ENCODE data around the gene SCYL3. TPM values are rescaled to one million over a fixed set of nuclear protein-coding genes. Genes with fewer than 3 reads are reported as not detected.

The SCYL3 gene
- total RNA-seq, 4 donors from 2014 or later, result 12.3 to 42.3 (median 25.1) TPM

GRCh38 chr1:169879034-169879840 is 14.5 kb downstream of the SCYL3 start:
- Histone ChIP-seq H3K9me3 (no peaks in the 10 kb centered on the region), H3K27ac (no peak overlapping the region), H3K4me1 (no peaks in the 10 kb centered on the region), H3K4me3 (no peak overlapping the region), H3K27me3 (no peaks in the 10 kb centered on the region), H3K36me3 (peaks cover 0 to 29% (median 11%) of the 10 kb centered on the region in 4 donors)
- intact Hi-C loops (cut with DNase I; ENCODE audit: low total_unique reads) (no loop called here), in situ Hi-C loops (cut with MboI; ENCODE audit: low pct_ligation_motif_present in 1 of 4, low pct_unique_long_range_greater_than_20kb in 1 of 4, low sequenced_read_pairs in 3 of 4) (no loop called here)
- no peak for TF ChIP-seq POLR2A (IDR thresholded peaks at IDR 0.05)
- 78 to 81% methylated on average over 4 of the region's 4 CpGs for WGBS, 2 donors (ENCODE audit: low coverage in 1 of 2)
- no peak for DNase-seq

DNA sequence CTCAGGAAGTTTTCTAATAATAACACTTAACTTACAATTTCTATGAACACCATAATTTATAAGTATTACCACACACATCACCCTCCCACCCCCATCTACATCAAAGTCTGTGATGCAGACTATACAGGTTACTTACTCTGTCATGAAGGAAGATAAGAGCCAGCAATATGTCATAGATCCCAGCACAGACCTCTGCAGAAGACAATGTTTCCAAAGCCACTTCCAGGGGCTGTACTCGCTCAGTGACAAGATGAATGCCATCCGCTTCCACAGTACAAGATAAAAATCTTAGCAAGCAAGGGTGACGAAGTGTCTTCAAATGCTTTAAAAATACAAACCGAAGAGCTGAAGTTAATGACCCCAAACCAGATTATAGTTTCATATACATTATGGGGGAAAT is 15.2 kb downstream of the SCYL3 start:
- in situ Hi-C loops (cut with MboI; ENCODE audit: low pct_ligation_motif_present in 1 of 4, low pct_unique_long_range_greater_than_20kb in 1 of 4, low sequenced_read_pairs in 3 of 4) (no loop called here), intact Hi-C loops (cut with DNase I; ENCODE audit: low total_unique reads) (no loop called here)
- no peaks in the 10 kb centered on the region for H3K9me3 ChIP-seq
- no peak for DNase-seq
- WGBS, 2 donors (ENCODE audit: low coverage in 1 of 2), result 87 to 100% methylated on average over 1 to 4 of the region's 4 CpGs
- H3K27me3 ChIP-seq, result no peaks in the 10 kb centered on the region
- H3K4me3 ChIP-seq, result no peak overlapping the region
- H3K27ac ChIP-seq, result no peak overlapping the region
- peaks cover 0 to 36% (median 15%) of the 10 kb centered on the region in 4 donors for H3K36me3 ChIP-seq
- no peaks in the 10 kb centered on the region for H3K4me1 ChIP-seq
- TF ChIP-seq EP300 (IDR thresholded peaks at IDR 0.05; ENCODE audit: low read depth) (no peak), POLR2A (IDR thresholded peaks at IDR 0.05) (no peak), POLR2AphosphoS5 (IDR thresholded peaks at IDR 0.05) (no peak), CTCF (IDR thresholded peaks at IDR 0.05) (no peak)

GRCh38 chr1:169877800-169878491 is 15.8 kb downstream of the SCYL3 start:
- H3K9me3 ChIP-seq, result no peaks in the 10 kb centered on the region
- H3K4me1 ChIP-seq, result no peaks in the 10 kb centered on the region
- no peak for TF ChIP-seq CTCF (IDR thresholded peaks at IDR 0.05)
- TF ChIP-seq EP300 (IDR thresholded peaks at IDR 0.05; ENCODE audit: low read depth), result no peak
- TF ChIP-seq POLR2AphosphoS5 (IDR thresholded peaks at IDR 0.05), result no peak
- no peak for TF ChIP-seq POLR2A (IDR thresholded peaks at IDR 0.05)
- H3K27me3 ChIP-seq, result no peaks in the 10 kb centered on the region
- peaks cover 0 to 41% (median 18%) of the 10 kb centered on the region in 4 donors for H3K36me3 ChIP-seq
- intact Hi-C loops (cut with DNase I; ENCODE audit: low total_unique reads), result no loop called here
- DNase-seq, result no peak
- 89 to 96% methylated on average over 2 of the region's 2 CpGs for WGBS, 2 donors (ENCODE audit: low coverage in 1 of 2)
- no peak overlapping the region for H3K4me3 ChIP-seq
- in situ Hi-C loops (cut with MboI; ENCODE audit: low pct_ligation_motif_present in 1 of 4, low pct_unique_long_range_greater_than_20kb in 1 of 4, low sequenced_read_pairs in 3 of 4), result no loop called here
- H3K27ac ChIP-seq, result no peak overlapping the region

GRCh38 chr1:169874229-169874628 is 19.5 kb downstream of the SCYL3 start:
- H3K9me3 ChIP-seq, result no peaks in the 10 kb centered on the region
- H3K27ac ChIP-seq, result peak overlapping the region in 1 of 4 donors; percentile 51
- H3K4me3 ChIP-seq, result no peak overlapping the region
- peaks cover 0 to 71% (median 35%) of the 10 kb centered on the region in 4 donors for H3K36me3 ChIP-seq
- no peak for TF ChIP-seq EP300 (IDR thresholded peaks at IDR 0.05; ENCODE audit: low read depth)
- no peak for TF ChIP-seq POLR2A (IDR thresholded peaks at IDR 0.05)
- no peak for TF ChIP-seq CTCF (IDR thresholded peaks at IDR 0.05)
- TF ChIP-seq POLR2AphosphoS5 (IDR thresholded peaks at IDR 0.05), result no peak
- in situ Hi-C loops (cut with MboI; ENCODE audit: low pct_ligation_motif_present in 1 of 4, low pct_unique_long_range_greater_than_20kb in 1 of 4, low sequenced_read_pairs in 3 of 4), result no loop called here
- no peaks in the 10 kb centered on the region for H3K27me3 ChIP-seq
- intact Hi-C loops (cut with DNase I; ENCODE audit: low total_unique reads), result no loop called here
- no peak for DNase-seq
- WGBS, 2 donors (ENCODE audit: low coverage in 1 of 2), result 73 to 74% methylated on average over 3 of the region's 3 CpGs
- H3K4me1 ChIP-seq, result no peaks in the 10 kb centered on the region
